Measurements from ENCODE around the gene ACVRL1. TPM values are rescaled to one million over a fixed set of nuclear protein-coding genes. Genes with fewer than 3 reads are reported as not detected.

ACVRL1 gene
- total RNA-seq, 1 experiment from 2014 or later: not detected

DNA sequence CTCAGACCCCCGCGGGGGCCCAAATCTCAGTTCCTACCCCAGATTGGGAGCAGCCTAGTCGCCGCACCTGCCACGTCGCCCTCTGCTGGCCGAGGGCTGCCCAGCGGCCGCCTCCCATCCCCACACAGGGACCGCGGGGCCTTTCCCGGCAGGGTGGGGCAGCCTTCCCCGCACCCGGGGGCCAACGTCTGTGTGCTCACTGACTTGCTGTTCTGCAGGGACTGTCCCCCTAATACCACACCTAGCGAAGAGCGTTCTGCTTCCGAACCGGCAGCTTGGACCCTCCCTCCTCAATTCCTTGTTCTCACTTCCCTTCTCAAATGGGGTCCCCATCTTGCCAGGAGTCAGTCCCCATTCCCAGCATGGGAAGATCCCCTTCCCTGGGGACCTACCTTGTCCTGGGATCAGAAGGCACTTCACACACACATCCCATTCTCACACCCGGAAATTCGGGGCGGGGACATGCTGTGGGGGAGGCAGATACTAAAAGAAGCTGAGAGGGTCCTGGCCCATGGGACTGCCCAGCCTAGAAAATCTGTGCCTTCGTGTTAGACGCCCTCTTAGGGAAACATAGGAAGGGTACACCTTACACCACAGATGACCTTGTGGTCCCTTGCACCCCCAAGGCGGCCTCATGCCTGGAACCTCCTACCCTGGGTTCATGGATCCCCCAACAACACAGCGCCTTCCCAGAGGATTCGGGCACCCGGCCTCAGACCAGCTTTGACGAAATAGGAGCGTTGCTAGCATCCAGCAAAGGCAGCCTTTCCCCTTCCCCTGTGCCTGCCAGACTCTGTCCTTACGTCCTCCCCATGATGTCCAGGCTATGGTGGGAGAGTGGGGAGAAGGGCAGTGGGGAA, 16.4 kb downstream of the ACVRL1 start:
- ChIA-PET POLR2A (no interaction called here), CTCF (interaction anchor here (0.6 to 3.3 kb wide), 27 partner anchors 12 to 1815 kb away, joined by 3 to 32 read pairs (median 4); partner anchors contain the start of gene ANKRD33)
- Mint-ChIP-seq H3K27ac (ENCODE audit: low read depth, unreplicated experiment) (no peak overlapping the region), H3K27me3 (ENCODE audit: insufficient read depth, unreplicated experiment) (no peaks in the 10 kb centered on the region), H3K4me1 (ENCODE audit: insufficient read depth, unreplicated experiment) (peaks cover 5% of the 10 kb centered on the region), H3K4me3 (ENCODE audit: unreplicated experiment) (no peak overlapping the region), H3K9me3 (ENCODE audit: unreplicated experiment) (no peaks in the 10 kb centered on the region), H3K36me3 (ENCODE audit: insufficient read depth, unreplicated experiment) (no peaks in the 10 kb centered on the region)
- intact Hi-C loops (cut with micrococcal nuclease): loop anchor here (1.0 kb wide), 1 partner anchor 31 kb away; no protein-coding TSS in a partner anchor
- peak; percentile 44 for DNase-seq (ENCODE audit: unreplicated experiment)
- BruUV-seq (replicated peaks): no TSS peak
- peak; percentile 81 for TF ChIP-seq CTCF (IDR thresholded peaks at IDR 0.05; ENCODE audit: unreplicated experiment)

GRCh38 chr12:51924551-51925319, 17.4 kb downstream of the ACVRL1 start:
- no TSS peak for BruUV-seq (replicated peaks)
- CTCF ChIA-PET: interaction anchor here (0.6 to 3.3 kb wide), 12 partner anchors 11 to 856 kb away, joined by 3 to 32 read pairs (median 4); no protein-coding TSS in a partner anchor
- Mint-ChIP-seq H3K27ac (ENCODE audit: low read depth, unreplicated experiment) (no peak overlapping the region), H3K4me1 (ENCODE audit: insufficient read depth, unreplicated experiment) (peaks cover 5% of the 10 kb centered on the region), H3K9me3 (ENCODE audit: unreplicated experiment) (no peaks in the 10 kb centered on the region), H3K4me3 (ENCODE audit: unreplicated experiment) (no peak overlapping the region), H3K36me3 (ENCODE audit: insufficient read depth, unreplicated experiment) (no peaks in the 10 kb centered on the region), H3K27me3 (ENCODE audit: insufficient read depth, unreplicated experiment) (no peaks in the 10 kb centered on the region)
- no peak for TF ChIP-seq CTCF (IDR thresholded peaks at IDR 0.05; ENCODE audit: unreplicated experiment)
- intact Hi-C loops (cut with micrococcal nuclease): no loop called here
- no peak for DNase-seq (ENCODE audit: unreplicated experiment)
- POLR2A ChIA-PET: interaction anchor here (0.6 kb wide), 1 partner anchor 1166 kb away, joined by 3 read pairs; no protein-coding TSS in a partner anchor

GRCh38 chr12:51925346-51926063, 18.2 kb downstream of the ACVRL1 start:
- no peaks in the 10 kb centered on the region for H3K36me3 Mint-ChIP-seq (ENCODE audit: insufficient read depth, unreplicated experiment)
- CTCF ChIA-PET: interaction anchor here (0.6 to 3.3 kb wide), 8 partner anchors 10 to 855 kb away, joined by 3 to 20 read pairs (median 5); no protein-coding TSS in a partner anchor
- H3K27ac Mint-ChIP-seq (ENCODE audit: low read depth, unreplicated experiment): no peak overlapping the region
- POLR2A ChIA-PET: interaction anchor here (0.6 kb wide), 1 partner anchor 1166 kb away, joined by 3 read pairs; no protein-coding TSS in a partner anchor
- BruUV-seq (replicated peaks): no TSS peak
- intact Hi-C loops (cut with micrococcal nuclease): loop anchor here (1.0 to 2.0 kb wide), 2 partner anchors 55 to 95 kb away; no protein-coding TSS in a partner anchor
- H3K9me3 Mint-ChIP-seq (ENCODE audit: unreplicated experiment): no peaks in the 10 kb centered on the region
- H3K4me3 Mint-ChIP-seq (ENCODE audit: unreplicated experiment): no peak overlapping the region
- no peak for TF ChIP-seq CTCF (IDR thresholded peaks at IDR 0.05; ENCODE audit: unreplicated experiment)
- DNase-seq (ENCODE audit: unreplicated experiment): no peak
- H3K27me3 Mint-ChIP-seq (ENCODE audit: insufficient read depth, unreplicated experiment): no peaks in the 10 kb centered on the region
- H3K4me1 Mint-ChIP-seq (ENCODE audit: insufficient read depth, unreplicated experiment): peaks cover 5% of the 10 kb centered on the region
